Measurements from ENCODE around the gene GRWD1.
"Not testable (repeated sequence)": the region's sequence is repeated elsewhere in the genome, so short reads cannot be mapped to it uniquely, and the experiment has no call there.

Gene GRWD1

DNA sequence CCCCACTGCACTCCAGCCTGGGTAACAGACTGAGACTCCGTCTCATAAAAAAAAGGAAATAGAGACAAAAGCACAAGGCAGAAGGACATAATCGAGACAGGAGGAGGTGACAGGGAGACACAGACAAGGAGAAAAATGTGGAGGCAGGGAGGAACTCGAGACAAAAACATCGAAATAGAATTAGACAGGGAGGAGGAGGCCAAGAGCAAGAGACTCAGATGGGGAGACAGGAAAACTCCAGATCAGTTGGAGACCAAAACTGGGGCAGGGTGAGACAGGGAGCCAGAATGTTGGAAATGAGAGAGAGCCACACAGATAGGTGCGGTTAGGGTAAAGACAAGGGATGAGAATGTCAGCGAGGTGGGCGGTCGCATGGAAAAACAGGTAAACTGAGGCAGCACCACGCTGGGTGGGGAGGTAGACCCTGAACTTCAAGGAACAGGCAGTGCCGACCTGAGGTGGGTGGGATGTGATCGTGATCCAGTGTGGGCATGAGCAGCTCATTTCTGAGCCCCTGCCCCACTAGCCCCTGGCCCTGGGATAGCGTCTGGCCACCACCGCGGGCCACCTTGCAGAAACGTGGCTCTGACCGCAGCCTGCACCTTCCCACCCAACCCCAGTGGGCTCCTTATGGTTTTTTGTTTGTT is 38.6 kb downstream of the GRWD1 start:
- Histone ChIP-seq H3K4me1 (ENCODE audit: insufficient read depth, poor library complexity, severe bottlenecking) (peaks cover 27% of the 10 kb centered on the region), H3K36me3 (ENCODE audit: low read depth) (peaks cover 1% of the 10 kb centered on the region), H3K4me3 (ENCODE audit: severe bottlenecking) (no peak overlapping the region), H3K27me3 (ENCODE audit: insufficient read depth, poor library complexity, severe bottlenecking) (no peaks in the 10 kb centered on the region), H3K9me3 (ENCODE audit: severe bottlenecking) (no peaks in the 10 kb centered on the region), H3K27ac (ENCODE audit: poor library complexity, severe bottlenecking) (no peak overlapping the region)
- ATAC-seq (ENCODE audit: low read depth) (no peak), DNase-seq (ENCODE audit: low spot score) (no peak)
- TF ChIP-seq, protein P1, sequence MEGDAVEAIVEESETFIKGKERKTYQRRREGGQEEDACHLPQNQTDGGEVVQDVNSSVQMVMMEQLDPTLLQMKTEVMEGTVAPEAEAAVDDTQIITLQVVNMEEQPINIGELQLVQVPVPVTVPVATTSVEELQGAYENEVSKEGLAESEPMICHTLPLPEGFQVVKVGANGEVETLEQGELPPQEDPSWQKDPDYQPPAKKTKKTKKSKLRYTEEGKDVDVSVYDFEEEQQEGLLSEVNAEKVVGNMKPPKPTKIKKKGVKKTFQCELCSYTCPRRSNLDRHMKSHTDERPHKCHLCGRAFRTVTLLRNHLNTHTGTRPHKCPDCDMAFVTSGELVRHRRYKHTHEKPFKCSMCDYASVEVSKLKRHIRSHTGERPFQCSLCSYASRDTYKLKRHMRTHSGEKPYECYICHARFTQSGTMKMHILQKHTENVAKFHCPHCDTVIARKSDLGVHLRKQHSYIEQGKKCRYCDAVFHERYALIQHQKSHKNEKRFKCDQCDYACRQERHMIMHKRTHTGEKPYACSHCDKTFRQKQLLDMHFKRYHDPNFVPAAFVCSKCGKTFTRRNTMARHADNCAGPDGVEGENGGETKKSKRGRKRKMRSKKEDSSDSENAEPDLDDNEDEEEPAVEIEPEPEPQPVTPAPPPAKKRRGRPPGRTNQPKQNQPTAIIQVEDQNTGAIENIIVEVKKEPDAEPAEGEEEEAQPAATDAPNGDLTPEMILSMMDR (IDR thresholded peaks at IDR 0.05; ENCODE audit: poor library complexity, severe bottlenecking): no peak

- Histone ChIP-seq H3K4me3 (ENCODE audit: severe bottlenecking) (no peak overlapping the region), H3K4me1 (ENCODE audit: insufficient read depth, poor library complexity, severe bottlenecking) (peaks cover 27% of the 10 kb centered on the region), H3K27ac (ENCODE audit: poor library complexity, severe bottlenecking) (no peak overlapping the region), H3K9me3 (ENCODE audit: severe bottlenecking) (no peaks in the 10 kb centered on the region), H3K36me3 (ENCODE audit: low read depth) (no peaks in the 10 kb centered on the region), H3K27me3 (ENCODE audit: insufficient read depth, poor library complexity, severe bottlenecking) (no peaks in the 10 kb centered on the region)
- TF ChIP-seq, protein P1 (IDR thresholded peaks at IDR 0.05; ENCODE audit: poor library complexity, severe bottlenecking): no peak
- peak; percentile 66 for DNase-seq (ENCODE audit: low spot score)
- no peak for ATAC-seq (ENCODE audit: low read depth)
Observed at GRCh38 chr19:48484931-48485612, 39.3 kb downstream of the GRWD1 start.

- H3K27ac ChIP-seq (ENCODE audit: poor library complexity, severe bottlenecking): peak overlapping the region; percentile 89
- H3K36me3 ChIP-seq (ENCODE audit: low read depth); DNase-seq (ENCODE audit: low spot score); ATAC-seq (ENCODE audit: low read depth); H3K9me3 ChIP-seq (ENCODE audit: severe bottlenecking); H3K27me3 ChIP-seq (ENCODE audit: insufficient read depth, poor library complexity, severe bottlenecking); H3K4me3 ChIP-seq (ENCODE audit: severe bottlenecking): not testable (repeated sequence)
- H3K4me1 ChIP-seq (ENCODE audit: insufficient read depth, poor library complexity, severe bottlenecking): peaks cover 27% of the 10 kb centered on the region
Observed at GRCh38 chr19:48486706-48487105, 40.9 kb downstream of the GRWD1 start.

DNA sequence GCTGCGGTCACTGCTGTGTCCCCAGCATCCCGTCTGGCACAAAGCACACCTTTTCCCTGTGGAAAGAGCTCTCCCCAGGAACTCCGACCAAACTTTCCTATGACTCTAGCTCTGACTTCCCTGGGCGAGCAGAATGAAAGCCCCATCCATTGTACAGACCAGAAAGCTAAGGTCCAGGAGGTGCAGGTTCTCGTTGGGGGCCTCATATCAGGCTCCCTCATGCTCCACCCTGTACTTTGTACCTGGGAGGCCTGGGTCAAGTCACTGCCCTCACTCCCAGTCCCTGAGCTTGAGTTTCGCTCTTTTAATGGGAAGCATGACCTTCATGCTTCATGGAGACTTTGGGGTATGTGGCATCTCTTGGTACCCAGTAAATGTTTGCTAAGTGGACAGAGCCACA is 41.8 kb downstream of the GRWD1 start:
- TF ChIP-seq, protein P1 (IDR thresholded peaks at IDR 0.05; ENCODE audit: poor library complexity, severe bottlenecking): no peak
- ATAC-seq (ENCODE audit: low read depth) (no peak; the same call in 2 of the 3 replicates), DNase-seq (ENCODE audit: low spot score) (no peak)
- Histone ChIP-seq H3K27me3 (ENCODE audit: insufficient read depth, poor library complexity, severe bottlenecking) (no peaks in the 10 kb centered on the region), H3K4me3 (ENCODE audit: severe bottlenecking) (no peak overlapping the region), H3K36me3 (ENCODE audit: low read depth) (no peaks in the 10 kb centered on the region), H3K9me3 (ENCODE audit: severe bottlenecking) (no peaks in the 10 kb centered on the region), H3K27ac (ENCODE audit: poor library complexity, severe bottlenecking) (peak overlapping the region; percentile 89), H3K4me1 (ENCODE audit: insufficient read depth, poor library complexity, severe bottlenecking) (peaks cover 27% of the 10 kb centered on the region)

GRCh38 chr19:48487948-48488347 is 42.2 kb downstream of the GRWD1 start:
- peak overlapping the region; percentile 89 for H3K27ac ChIP-seq (ENCODE audit: poor library complexity, severe bottlenecking)
- H3K27me3 ChIP-seq (ENCODE audit: insufficient read depth, poor library complexity, severe bottlenecking): no peaks in the 10 kb centered on the region
- peak; percentile 90 for DNase-seq (ENCODE audit: low spot score)
- H3K9me3 ChIP-seq (ENCODE audit: severe bottlenecking): no peaks in the 10 kb centered on the region
- H3K4me3 ChIP-seq (ENCODE audit: severe bottlenecking): no peak overlapping the region
- peak; percentile 63 for ATAC-seq (ENCODE audit: low read depth)
- H3K4me1 ChIP-seq (ENCODE audit: insufficient read depth, poor library complexity, severe bottlenecking): peaks cover 27% of the 10 kb centered on the region
- TF ChIP-seq, protein P1 (IDR thresholded peaks at IDR 0.05; ENCODE audit: poor library complexity, severe bottlenecking): no peak
- H3K36me3 ChIP-seq (ENCODE audit: low read depth): no peaks in the 10 kb centered on the region

DNA sequence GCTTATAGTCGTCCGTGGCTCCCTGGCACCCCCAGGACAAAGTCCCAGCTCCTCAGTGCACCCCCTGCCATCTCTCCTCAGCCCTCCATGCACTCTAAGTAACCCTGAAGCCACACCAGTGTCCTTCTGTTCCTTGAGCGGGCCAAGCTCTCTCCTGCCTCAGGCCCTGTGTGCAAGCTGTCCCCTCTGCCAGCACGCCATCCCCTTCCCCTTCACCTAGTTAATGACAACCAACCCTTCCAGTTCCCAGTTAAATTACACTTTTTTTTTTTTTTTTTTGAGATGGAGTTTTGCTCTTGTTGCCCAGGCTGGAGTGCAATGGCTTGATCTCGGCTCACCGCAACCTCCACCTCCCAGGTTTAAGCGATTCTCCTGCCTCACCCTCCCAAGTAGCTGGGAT is 42.7 kb downstream of the GRWD1 start:
- H3K9me3 ChIP-seq (ENCODE audit: severe bottlenecking); H3K36me3 ChIP-seq (ENCODE audit: low read depth); ATAC-seq (ENCODE audit: low read depth); H3K27me3 ChIP-seq (ENCODE audit: insufficient read depth, poor library complexity, severe bottlenecking); DNase-seq (ENCODE audit: low spot score); H3K4me3 ChIP-seq (ENCODE audit: severe bottlenecking): not testable (repeated sequence)
- H3K4me1 ChIP-seq (ENCODE audit: insufficient read depth, poor library complexity, severe bottlenecking): peaks cover 27% of the 10 kb centered on the region
- peak overlapping the region; percentile 89 for H3K27ac ChIP-seq (ENCODE audit: poor library complexity, severe bottlenecking)
